ENCODE results near the gene LONP2. TPM values are rescaled to one million over a fixed set of nuclear protein-coding genes. Genes with fewer than 3 reads are reported as not detected.

The LONP2 gene
- total and polyA plus RNA-seq, 9 of the 15 experiments (the other 6 are each of a cell fraction or from before 2014, with no cell fraction given): 8.1 to 41.2 (median 25.6) TPM

- TF ChIP-seq CLOCK (CRISPR knock-in tag; IDR thresholded peaks at IDR 0.05; ENCODE audit: borderline replicate concordance) (no peak), CBX2 (IDR thresholded peaks at IDR 0.05; ENCODE audit: insufficient read depth, low read length, poor library complexity, severe bottlenecking) (no peak), CREB3L1 (IDR thresholded peaks at IDR 0.05; ENCODE audit: borderline replicate concordance, low read depth) (no peak), FOXA3 (CRISPR knock-in tag; conservative IDR thresholded peaks at IDR 0.05 in 1 of 2, IDR thresholded peaks at IDR 0.05 in 1 of 2) (no peak), PCBP1 (IDR thresholded peaks at IDR 0.05; ENCODE audit: low read depth, low read length, poor library complexity, severe bottlenecking) (no peak), SREBF2 (CRISPR knock-in tag; IDR thresholded peaks at IDR 0.05) (no peak), ZNF174 (CRISPR knock-in tag; IDR thresholded peaks at IDR 0.05) (no peak), REST (IDR thresholded peaks at IDR 0.05; ENCODE audit: borderline replicate concordance) (no peak), REST (CRISPR knock-in tag; IDR thresholded peaks at IDR 0.05; ENCODE audit: low read depth) (no peak)
Measured at GRCh38 chr16:48378276-48378675, 134.2 kb downstream of the LONP2 start (continued).
